GM18909 (cell line): Measurements from ENCODE around the gene WASHC2C.
"Not testable (repeated sequence)": the region's sequence is repeated elsewhere in the genome, so short reads cannot be mapped to it uniquely, and the experiment has no call there.

Experiments used
- ATAC-seq: cut with Tn5 transposase; IDR thresholded peaks from one replicate; pipeline ENCODE4 v1.9.1; 2021; ENCODE audit warnings: mild to moderate bottlenecking; ENCODE audit not compliant: unreplicated experiment, poor library complexity

WASHC2C gene, protein sequence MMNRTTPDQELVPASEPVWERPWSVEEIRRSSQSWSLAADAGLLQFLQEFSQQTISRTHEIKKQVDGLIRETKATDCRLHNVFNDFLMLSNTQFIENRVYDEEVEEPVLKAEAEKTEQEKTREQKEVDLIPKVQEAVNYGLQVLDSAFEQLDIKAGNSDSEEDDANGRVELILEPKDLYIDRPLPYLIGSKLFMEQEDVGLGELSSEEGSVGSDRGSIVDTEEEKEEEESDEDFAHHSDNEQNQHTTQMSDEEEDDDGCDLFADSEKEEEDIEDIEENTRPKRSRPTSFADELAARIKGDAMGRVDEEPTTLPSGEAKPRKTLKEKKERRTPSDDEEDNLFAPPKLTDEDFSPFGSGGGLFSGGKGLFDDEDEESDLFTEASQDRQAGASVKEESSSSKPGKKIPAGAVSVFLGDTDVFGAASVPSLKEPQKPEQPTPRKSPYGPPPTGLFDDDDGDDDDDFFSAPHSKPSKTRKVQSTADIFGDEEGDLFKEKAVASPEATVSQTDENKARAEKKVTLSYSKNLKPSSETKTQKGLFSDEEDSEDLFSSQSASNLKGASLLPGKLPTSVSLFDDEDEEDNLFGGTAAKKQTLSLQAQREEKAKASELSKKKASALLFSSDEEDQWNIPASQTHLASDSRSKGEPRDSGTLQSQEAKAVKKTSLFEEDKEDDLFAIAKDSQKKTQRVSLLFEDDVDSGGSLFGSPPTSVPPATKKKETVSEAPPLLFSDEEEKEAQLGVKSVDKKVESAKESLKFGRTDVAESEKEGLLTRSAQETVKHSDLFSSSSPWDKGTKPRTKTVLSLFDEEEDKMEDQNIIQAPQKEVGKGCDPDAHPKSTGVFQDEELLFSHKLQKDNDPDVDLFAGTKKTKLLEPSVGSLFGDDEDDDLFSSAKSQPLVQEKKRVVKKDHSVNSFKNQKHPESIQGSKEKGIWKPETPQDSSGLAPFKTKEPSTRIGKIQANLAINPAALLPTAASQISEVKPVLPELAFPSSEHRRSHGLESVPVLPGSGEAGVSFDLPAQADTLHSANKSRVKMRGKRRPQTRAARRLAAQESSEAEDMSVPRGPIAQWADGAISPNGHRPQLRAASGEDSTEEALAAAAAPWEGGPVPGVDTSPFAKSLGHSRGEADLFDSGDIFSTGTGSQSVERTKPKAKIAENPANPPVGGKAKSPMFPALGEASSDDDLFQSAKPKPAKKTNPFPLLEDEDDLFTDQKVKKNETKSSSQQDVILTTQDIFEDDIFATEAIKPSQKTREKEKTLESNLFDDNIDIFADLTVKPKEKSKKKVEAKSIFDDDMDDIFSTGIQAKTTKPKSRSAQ (N-terminal part only)

DNA sequence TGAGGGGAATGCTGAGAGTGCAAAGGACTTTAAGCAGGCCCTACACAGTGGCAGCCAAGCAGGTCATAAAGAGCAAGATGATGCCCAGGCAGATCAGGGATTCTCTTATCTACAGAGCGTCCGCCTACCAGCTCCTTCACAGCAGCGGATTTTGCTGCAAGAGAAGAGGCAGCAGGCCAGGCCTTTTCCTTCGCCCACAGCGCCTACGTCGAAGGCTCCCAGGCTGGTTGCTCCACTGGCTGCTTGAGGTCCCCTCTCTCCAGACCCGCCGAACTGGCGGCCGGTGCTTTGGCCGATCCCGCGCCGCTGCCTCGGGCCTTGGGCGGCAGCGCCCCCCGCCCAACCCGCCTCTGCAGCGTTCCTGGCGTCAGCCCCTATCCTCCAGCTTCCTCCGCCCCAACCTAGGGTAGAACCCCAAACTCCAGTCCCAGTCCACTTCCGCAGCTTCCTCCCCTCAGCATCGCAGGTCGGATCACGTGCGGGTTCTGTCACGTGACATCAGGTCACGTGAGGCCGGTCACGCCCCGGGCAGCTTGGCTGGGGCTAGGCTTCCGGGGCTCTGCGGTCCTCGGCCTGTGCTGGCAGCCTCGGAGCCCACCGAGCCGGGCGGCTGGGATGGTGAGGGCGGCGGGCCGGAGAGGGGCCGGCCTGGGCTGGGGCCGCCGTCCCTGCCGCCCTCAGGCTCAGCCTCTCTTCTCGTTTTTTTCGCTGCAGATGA is at the start of gene WASHC2C:
Gene WASHC2C, plus strand, starts transcription at position 564 of the 718 bp plus-strand sequence. Its CDS starts 52 bp downstream, at position 616.
- peak; percentile 94 for ATAC-seq

DNA sequence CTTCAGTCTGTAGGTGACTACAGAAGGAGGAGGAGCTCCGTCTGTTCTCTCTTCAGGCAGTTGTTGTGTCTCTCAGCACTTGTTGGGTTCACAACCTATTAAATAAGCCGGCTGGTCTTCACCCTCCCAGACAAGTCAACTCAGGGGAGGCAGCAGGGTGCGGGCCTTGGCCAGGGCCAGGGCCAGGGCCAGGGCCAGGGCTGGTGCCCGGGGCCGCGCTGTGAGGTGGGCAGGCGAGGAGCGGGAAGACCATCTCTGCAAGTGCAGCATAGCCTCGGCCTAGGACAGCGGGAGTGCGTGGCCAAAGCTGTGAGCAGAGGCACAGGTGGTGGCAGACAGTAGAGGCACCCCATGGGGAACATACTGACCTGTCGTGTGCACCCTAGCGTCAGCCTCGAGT is 48.6 kb upstream of the WASHC2C start:
- ATAC-seq, result not testable (repeated sequence)

DNA sequence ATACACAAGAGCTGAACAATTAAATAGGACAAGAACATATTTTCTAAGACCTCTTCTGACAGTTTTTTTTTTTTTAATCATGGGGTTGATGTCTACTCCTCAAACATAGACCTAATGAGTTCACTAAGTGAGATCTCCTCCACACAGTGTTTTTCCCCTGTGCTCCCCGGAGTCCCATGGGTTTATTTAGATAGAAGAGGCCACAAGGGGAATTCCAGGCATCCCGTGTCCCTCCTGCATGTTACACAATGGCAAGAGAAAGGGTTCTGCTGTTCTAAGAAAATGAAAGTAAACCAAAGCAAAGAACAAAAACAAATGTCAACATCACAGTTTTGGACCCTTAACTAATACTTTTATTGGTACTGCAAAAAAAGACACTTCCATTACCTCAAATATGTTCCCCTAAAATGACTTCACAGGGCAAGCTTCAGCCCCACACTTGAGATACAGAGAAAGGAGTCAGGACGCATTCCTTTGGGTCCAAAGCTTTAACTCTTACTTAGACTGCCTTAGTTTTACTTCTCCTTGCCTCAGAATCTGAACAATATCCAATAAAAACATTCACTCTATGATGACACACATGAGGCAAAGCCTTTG is 16.8 kb upstream of the WASHC2C start:
- ATAC-seq, result peak; percentile 71

DNA sequence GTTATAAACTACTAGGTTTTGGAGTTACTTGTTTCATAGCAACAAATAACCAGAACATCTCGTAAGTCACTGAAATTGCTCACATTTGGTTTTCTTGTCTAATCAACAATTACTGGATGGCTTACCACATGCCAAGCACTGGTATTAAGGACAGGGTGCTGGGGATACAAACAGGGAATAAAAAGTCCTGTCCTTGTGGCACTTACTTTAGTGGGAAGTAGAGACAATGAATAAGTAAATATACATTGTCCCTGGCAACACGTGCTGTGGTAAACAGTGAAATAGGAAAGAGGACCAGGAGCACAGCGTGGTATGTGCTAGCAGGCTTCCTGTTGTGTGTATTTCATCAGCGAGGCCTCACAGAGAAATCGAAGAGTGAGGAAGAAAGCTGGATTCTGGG is 15.8 kb upstream of the WASHC2C start:
- not testable (repeated sequence) for ATAC-seq

DNA sequence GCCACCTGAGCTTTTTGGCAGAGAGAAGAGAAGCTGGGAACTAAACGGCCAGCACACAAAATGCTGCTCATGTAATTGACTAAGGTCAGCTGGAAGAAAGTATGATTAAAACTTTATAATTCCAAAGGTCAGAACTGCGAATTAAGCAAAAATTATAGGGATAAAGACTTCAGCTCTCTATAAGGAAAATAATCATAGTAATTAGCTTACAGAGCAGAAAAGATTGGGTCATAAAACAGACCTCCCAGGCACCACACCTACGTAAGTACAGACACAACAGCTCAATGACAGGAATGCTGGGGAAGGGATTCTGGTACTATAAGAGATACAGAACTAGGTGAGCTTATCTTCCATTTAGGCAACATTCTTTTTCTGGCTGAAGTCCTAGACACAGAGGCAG is 10.0 kb upstream of the WASHC2C start:
- ATAC-seq, result not testable (repeated sequence)

DNA sequence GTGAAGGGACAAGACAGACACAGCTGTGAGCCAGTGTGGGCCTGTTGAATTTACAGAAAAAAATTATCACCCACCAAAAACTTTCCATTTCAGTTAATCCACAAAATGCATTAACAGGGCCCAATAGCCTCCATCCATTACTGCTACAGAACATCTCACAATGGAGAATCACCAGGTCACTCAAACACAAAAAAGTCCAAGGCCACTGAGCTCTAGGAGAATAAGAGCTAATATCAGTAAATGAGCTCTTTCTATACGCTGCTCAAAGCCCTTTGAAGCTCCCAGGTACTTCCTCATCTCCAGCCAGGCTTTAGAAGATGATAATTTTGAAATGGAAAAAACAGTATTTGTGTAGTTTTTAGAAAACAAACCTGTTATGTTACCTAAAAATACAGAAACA is 9.4 kb upstream of the WASHC2C start:
- ATAC-seq, result not testable (repeated sequence)

DNA sequence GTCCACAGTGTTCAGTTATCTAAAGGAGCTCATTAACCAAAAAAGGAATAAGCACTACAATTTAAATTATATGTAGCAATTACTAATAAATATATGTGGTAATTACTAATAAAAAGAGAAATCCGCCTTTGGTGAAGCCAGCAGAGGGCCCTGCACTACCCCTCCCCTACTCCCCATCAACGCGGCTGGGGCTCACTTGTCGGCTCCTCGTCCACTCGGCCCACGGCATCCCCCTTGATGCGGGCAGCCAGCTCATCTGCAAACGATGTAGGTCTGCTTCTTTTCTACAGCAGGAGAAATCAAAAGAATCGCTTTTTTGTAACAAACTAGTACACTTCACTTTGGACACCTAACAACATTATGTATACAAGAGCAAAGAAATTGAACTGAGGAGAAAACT is 5.6 kb upstream of the WASHC2C start:
- not testable (repeated sequence) for ATAC-seq

DNA sequence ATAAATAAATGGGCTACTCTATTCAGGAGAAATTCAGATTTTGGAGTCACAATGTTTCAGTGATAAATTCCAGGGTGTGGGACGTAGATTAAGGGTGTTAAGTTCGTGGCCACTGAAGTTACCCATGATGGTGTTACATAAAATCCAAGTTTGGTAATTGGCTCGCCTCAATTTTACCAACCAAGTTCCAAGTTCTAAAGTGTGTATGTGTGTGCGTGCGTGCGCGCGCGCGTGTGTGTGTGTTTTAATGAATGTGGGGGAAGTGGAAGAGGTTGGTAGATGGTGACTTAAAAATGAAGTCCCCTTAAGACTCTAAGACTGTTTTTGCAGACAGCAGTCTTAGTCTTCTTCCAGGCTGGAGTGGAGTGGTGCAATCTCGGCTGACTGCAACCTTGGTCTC is 3.2 kb upstream of the WASHC2C start:
- ATAC-seq, result not testable (repeated sequence)

DNA sequence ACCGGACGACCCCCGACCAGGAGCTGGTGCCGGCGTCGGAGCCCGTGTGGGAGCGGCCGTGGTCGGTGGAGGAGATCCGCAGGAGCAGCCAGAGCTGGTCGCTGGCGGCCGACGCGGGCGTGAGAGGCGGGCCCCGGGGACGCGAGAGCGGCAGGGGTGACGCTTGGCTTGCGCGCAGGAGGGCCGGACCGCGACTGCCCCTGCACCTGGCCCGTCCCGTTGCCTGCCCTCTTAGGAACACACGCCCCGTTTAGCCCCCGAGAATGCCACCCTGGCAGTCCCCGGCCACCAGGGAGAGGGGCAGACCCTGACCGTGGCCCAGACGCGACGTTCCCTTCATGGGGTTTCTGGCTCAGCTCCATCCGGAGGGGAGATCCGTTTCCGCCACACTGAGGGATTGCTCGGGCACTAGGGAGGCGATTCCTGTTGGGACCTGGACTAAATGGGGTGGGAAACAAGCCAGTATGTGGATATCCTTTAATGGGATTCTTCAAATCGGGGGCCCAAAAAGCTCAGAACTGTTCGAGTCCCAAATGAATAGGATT is 427 bp downstream of the WASHC2C start:
- peak; percentile 61 for ATAC-seq

DNA sequence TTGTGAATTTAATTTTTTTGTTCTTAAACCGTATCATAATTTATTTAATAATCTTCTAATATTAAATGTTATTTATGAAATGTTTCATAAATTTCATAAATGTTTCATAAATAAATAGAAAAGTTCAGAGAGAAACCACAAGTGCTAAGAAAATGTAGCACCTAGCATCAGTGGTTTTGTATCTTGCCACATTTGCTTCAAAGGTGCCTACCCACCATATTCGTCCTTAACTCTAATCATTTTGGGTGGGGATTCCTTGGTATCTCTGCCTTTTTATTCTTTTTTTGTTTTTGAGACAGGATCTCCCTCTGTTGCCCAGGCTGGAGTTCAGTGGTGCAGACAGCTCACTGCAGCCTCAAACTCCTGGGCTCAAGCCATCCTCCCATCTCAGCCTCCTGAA is 7.4 kb downstream of the WASHC2C start:
- not testable (repeated sequence) for ATAC-seq

DNA sequence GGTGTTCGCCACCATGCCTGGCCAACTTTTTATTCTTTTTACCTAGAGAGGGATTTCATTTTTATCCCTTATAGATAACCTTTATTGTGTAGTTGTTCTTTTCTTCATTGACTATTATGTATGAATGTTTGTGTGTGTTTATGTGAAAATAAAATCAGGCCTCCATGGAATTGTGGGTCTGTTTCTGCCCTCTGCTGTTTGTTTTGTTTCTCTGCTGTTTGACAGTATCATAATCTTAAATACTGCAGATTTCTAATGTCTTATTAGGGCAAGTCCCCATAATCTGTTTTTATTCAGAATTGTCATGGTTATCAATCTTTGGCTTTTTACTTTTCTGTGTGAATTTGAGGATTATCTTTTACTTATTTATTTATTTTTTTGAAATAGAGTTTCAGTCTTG is 7.8 kb downstream of the WASHC2C start:
- not testable (repeated sequence) for ATAC-seq

DNA sequence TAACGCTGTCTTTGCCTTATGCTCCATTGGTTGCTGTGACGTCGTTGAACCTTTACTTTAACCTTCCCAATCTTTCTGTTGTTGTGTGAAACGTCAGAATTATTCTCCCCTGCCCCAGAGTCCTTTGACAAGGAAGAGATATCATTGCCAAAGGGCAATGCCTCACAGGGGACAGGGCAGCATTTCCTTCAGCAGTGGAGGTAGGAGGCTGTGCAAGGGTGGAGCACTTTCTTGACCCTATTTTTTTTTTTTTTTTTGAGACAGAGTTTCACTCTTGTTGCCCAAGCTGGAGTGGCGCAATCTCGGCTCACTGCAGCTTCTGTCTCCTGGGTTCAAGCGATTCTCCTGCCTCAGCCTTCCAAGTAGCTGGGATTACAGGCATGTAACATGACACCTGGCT is 14.5 kb downstream of the WASHC2C start:
- ATAC-seq, result not testable (repeated sequence)

DNA sequence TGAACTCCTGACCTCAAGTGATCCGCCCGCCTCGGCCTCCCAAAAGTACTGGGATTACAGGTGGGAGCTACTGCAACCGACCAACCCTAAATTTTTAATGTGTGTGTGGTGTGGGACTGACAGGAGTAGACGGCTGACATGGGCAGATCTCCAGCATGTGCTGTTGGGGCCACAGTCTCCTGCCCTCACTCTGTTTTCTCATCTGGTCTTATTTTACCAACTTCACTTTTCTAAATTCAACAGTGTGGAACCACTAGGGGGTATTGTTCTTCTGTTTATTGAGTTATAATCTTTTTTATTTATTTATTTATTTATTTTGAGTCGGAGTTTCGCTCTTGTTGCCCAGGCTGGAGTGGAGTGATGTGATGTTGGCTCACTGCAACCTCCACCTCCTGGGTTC is 14.9 kb downstream of the WASHC2C start:
- ATAC-seq, result not testable (repeated sequence)

DNA sequence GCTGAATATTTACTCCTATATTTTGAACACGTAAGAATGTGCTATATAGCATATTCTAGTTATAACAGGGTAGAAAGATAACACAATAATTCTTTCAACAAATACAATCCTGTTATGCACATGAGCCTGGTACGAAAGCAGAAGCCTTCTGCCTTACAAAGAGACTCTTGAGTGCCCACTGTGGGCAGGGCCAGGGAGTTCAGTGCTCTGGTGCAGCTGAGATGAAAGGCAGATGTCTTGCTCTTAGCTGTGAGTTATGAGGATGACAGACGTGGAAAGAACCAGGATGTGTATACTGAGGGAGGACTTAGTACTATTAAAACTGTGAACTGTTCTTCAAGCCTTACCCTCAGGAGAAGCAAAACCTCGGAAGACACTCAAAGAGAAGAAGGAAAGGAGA is 24.1 kb downstream of the WASHC2C start:
- not testable (repeated sequence) for ATAC-seq

DNA sequence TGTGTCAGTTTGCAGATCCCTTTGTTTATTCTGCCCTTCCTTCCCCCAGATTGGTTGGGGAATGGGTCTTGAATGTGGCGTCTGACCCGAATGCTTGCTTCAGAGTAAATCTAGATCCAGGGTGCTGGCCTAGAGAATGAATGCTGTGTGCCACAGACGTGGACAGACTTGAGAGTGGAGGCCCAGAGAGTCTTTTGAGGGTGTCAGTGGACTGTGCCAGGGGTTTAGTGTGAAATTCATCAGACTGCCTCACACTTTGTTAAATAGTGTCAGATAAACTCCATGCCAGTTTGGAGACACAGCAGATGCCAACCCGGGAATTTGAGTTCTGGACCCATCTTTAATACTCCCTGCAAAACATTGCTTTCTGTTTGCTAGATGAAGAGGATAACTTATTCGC is 25.1 kb downstream of the WASHC2C start:
- ATAC-seq, result not testable (repeated sequence)

DNA sequence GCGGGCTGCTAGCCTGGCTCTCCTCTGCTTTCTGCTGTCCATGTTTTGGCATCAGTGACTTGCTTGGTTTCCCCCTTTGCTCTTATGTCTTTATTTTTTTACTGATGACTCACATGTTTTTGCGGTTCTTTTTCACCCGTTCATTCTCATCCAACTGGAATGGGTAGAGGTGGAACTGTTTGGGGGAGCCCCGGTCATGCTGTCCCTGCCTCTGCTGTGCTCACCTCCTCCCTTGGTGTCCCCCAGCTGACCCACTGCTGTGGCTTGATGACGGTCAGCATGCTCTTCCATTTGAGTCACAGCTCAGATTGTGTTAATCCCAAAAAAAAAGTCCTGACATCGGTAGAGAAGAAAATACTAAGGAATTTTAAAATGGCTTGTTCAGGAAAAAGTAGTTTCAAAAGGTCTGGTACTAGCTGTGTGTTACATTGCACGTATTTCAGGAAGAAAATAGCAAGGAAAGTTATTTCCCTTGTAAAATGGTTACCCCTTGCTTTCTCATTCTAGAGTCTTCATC is 27.0 kb downstream of the WASHC2C start:
- not testable (repeated sequence) for ATAC-seq

DNA sequence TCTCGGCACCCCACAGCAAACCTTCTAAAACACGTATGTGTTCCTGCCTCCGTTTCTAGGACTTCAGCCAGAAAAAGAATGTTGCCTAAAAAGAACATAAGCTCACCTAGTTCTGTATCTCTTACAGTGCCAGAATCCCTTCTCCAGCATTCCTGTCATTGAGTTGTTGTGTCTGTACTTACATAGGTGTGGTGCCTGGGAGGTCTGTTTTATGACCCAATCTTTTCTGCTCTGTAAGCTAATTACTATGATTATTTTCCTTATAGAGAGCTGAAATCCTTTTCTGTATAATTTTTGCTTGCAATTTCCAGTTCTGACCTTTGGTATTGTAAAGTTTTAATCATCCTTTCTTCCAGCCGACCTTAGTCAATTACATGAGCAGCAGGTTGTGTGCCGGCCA is 28.0 kb downstream of the WASHC2C start:
- not testable (repeated sequence) for ATAC-seq

DNA sequence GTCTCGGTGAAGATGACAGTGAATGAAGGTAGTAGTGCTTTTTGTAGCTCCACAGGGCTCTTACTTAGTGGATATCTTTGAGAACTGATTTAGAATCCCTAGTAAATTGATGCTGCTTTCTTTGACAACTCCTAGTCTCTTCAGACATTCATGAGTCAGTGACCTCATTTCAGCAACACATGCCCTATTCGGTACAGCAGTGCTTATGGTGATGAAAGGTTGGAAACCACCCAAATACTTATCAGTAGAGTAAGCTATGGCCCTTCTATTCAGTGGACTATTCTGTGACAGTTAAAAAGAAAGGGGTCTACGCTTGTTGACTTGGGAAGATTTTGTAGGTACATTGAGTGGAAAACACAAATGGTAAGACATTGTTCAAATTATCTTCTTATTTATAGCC is 29.0 kb downstream of the WASHC2C start:
- not testable (repeated sequence) for ATAC-seq
